ENCODE data around the gene VAX1.

DNA sequence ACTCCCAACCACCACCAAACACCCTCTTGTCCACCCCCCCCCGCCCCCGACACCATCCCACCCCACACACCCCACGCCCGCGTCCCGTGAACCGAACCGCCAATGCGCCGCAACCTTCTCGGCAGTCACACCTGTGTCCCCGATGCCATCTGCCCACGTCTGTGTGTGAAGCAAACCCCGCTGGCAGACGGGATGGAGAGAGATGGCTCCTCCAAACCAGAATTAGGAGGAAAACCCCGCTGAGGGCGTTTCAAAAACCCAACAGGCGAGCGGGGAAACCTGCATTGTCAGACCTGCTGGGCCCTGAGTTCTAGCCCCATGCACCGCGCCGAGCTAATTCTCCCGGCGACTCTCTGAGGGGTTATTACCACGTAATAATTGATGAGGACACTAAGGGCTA is 30.7 kb upstream of the VAX1 start:
- TF ChIP-seq, protein P1, sequence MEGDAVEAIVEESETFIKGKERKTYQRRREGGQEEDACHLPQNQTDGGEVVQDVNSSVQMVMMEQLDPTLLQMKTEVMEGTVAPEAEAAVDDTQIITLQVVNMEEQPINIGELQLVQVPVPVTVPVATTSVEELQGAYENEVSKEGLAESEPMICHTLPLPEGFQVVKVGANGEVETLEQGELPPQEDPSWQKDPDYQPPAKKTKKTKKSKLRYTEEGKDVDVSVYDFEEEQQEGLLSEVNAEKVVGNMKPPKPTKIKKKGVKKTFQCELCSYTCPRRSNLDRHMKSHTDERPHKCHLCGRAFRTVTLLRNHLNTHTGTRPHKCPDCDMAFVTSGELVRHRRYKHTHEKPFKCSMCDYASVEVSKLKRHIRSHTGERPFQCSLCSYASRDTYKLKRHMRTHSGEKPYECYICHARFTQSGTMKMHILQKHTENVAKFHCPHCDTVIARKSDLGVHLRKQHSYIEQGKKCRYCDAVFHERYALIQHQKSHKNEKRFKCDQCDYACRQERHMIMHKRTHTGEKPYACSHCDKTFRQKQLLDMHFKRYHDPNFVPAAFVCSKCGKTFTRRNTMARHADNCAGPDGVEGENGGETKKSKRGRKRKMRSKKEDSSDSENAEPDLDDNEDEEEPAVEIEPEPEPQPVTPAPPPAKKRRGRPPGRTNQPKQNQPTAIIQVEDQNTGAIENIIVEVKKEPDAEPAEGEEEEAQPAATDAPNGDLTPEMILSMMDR (IDR thresholded peaks at IDR 0.05): no peak
- no peak for TF ChIP-seq EP300 (IDR thresholded peaks at IDR 0.05)

Measured in tibial nerve (tissue), 4 donors.